ENCODE measurements around the gene KCNH3.

The KCNH3 gene

GRCh38 chr12:49543221-49543913 is 4.5 kb downstream of the KCNH3 start:
- peaks cover under 1% of the 10 kb centered on the region for H3K27me3 ChIP-seq (ENCODE audit: insufficient read depth, low read length, poor library complexity, severe bottlenecking)
- H3K4me2 ChIP-seq (ENCODE audit: low read depth, low read length, poor library complexity, severe bottlenecking), result no peak overlapping the region
- no peaks in the 10 kb centered on the region for H3K79me2 ChIP-seq (ENCODE audit: insufficient read depth, low read length)
- no peaks in the 10 kb centered on the region for H3K9me3 ChIP-seq (ENCODE audit: insufficient read depth, low read depth, low read length)
- no peak overlapping the region for H3K9ac ChIP-seq (ENCODE audit: low read depth, low read length, poor library complexity, severe bottlenecking)
- TF ChIP-seq CTCF (conservative IDR thresholded peaks at IDR 0.05; ENCODE audit: low read length), result no peak
- no peak for TF ChIP-seq EZH2phosphoT487 (IDR thresholded peaks at IDR 0.05; ENCODE audit: borderline replicate concordance)
- no peaks in the 10 kb centered on the region for H4K20me1 ChIP-seq (ENCODE audit: insufficient read depth, low read length, poor library complexity, severe bottlenecking)
- H3K4me3 ChIP-seq (ENCODE audit: low read length, poor library complexity, severe bottlenecking), result no peak overlapping the region
- H3F3A ChIP-seq (ENCODE audit: low read depth), result no peaks in the 10 kb centered on the region
- no peaks in the 10 kb centered on the region for H3K36me3 ChIP-seq (ENCODE audit: insufficient read depth, low read length)
- H3K9me2 ChIP-seq (replicated peaks; ENCODE audit: low read depth, low read length), result no peaks in the 10 kb centered on the region
- H3K4me1 ChIP-seq (ENCODE audit: insufficient read depth, low read length, poor library complexity, severe bottlenecking), result no peaks in the 10 kb centered on the region
- H2AFZ ChIP-seq (ENCODE audit: low read length), result no peak overlapping the region

GRCh38 chr12:49543914-49544815 is 5.3 kb downstream of the KCNH3 start:
- TF ChIP-seq EZH2phosphoT487 (IDR thresholded peaks at IDR 0.05; ENCODE audit: borderline replicate concordance) (no peak), CTCF (conservative IDR thresholded peaks at IDR 0.05; ENCODE audit: low read length) (no peak)
- Histone ChIP-seq H3K9ac (ENCODE audit: low read depth, low read length, poor library complexity, severe bottlenecking) (no peak overlapping the region), H3K4me2 (ENCODE audit: low read depth, low read length, poor library complexity, severe bottlenecking) (no peak overlapping the region), H3F3A (ENCODE audit: low read depth) (no peaks in the 10 kb centered on the region), H3K4me1 (ENCODE audit: insufficient read depth, low read length, poor library complexity, severe bottlenecking) (no peaks in the 10 kb centered on the region), H3K79me2 (ENCODE audit: insufficient read depth, low read length) (no peaks in the 10 kb centered on the region), H3K9me3 (ENCODE audit: insufficient read depth, low read depth, low read length) (no peaks in the 10 kb centered on the region), H2AFZ (ENCODE audit: low read length) (no peak overlapping the region), H3K4me3 (ENCODE audit: low read length, poor library complexity, severe bottlenecking) (no peak overlapping the region), H3K27me3 (ENCODE audit: insufficient read depth, low read length, poor library complexity, severe bottlenecking) (no peaks in the 10 kb centered on the region), H3K9me2 (replicated peaks; ENCODE audit: low read depth, low read length) (no peaks in the 10 kb centered on the region), H4K20me1 (ENCODE audit: insufficient read depth, low read length, poor library complexity, severe bottlenecking) (no peaks in the 10 kb centered on the region), H3K36me3 (ENCODE audit: insufficient read depth, low read length) (no peaks in the 10 kb centered on the region)

- H3K4me1 ChIP-seq (ENCODE audit: insufficient read depth, low read length, poor library complexity, severe bottlenecking), result no peaks in the 10 kb centered on the region
Measured at GRCh38 chr12:49545815-49546214, 7.0 kb downstream of the KCNH3 start.

More at GRCh38 chr12:49545815-49546214, 7.0 kb downstream of the KCNH3 start:
- no peak overlapping the region for H3K4me3 ChIP-seq (ENCODE audit: low read length, poor library complexity, severe bottlenecking)
- H2AFZ ChIP-seq (ENCODE audit: low read length), result no peak overlapping the region
- H3K27me3 ChIP-seq (ENCODE audit: insufficient read depth, low read length, poor library complexity, severe bottlenecking), result no peaks in the 10 kb centered on the region
- H3K36me3 ChIP-seq (ENCODE audit: insufficient read depth, low read length), result no peaks in the 10 kb centered on the region
- no peaks in the 10 kb centered on the region for H3K79me2 ChIP-seq (ENCODE audit: insufficient read depth, low read length)
- no peaks in the 10 kb centered on the region for H3K9me2 ChIP-seq (replicated peaks; ENCODE audit: low read depth, low read length)
- H4K20me1 ChIP-seq (ENCODE audit: insufficient read depth, low read length, poor library complexity, severe bottlenecking), result no peaks in the 10 kb centered on the region
- no peaks in the 10 kb centered on the region for H3F3A ChIP-seq (ENCODE audit: low read depth)
- TF ChIP-seq CTCF (conservative IDR thresholded peaks at IDR 0.05; ENCODE audit: low read length), result no peak
- H3K4me2 ChIP-seq (ENCODE audit: low read depth, low read length, poor library complexity, severe bottlenecking), result no peak overlapping the region
- H3K9me3 ChIP-seq (ENCODE audit: insufficient read depth, low read depth, low read length), result no peaks in the 10 kb centered on the region
- H3K9ac ChIP-seq (ENCODE audit: low read depth, low read length, poor library complexity, severe bottlenecking), result no peak overlapping the region
